GM12878 (cell line): ENCODE results near the gene HMCN2. TPM values are rescaled to one million over a fixed set of nuclear protein-coding genes. Genes with fewer than 3 reads are reported as not detected.

Experiments
- ATAC-seq: fragments of 200-7000 bp; cut with Tn5 transposase; 3 replicates; pipeline ENCODE4 v1.9.1; 2020; ENCODE audit warnings: mild to moderate bottlenecking, moderate library complexity
- BruUV-seq: library from RNA; stranded (reverse); fragments of 400-500 nt; replicated peaks from 2 replicates; lab custom pipeline; 2021; lab: Mats Ljungman, UMichigan
- CTCF ChIA-PET: fragments of 300-600 bp; sonication (Branson Sonifier 250); formaldehyde crosslinking; extraction: SDS; loops from one replicate; lab custom pipeline; 2021; ENCODE audit warnings: inconsistent platforms; lab: Yijun Ruan, JAX
- POLR2A ChIA-PET: fragments of 350-600 bp; formaldehyde crosslinking; extraction: SDS; loops from one replicate; lab custom pipeline; 2021; ENCODE audit warnings: inconsistent platforms; lab: Charles Lee
- RAD21 ChIA-PET: fragments of 300-600 bp; sonication (Branson Sonifier 250); formaldehyde crosslinking; loops from one replicate; lab custom pipeline; 2023; ENCODE audit warnings: antibody characterized with exemption; ENCODE audit not compliant: unreplicated experiment; lab: Charles Lee
- SMC1A ChIA-PET: fragments of 300-600 bp; sonication (Branson Sonifier 250); formaldehyde crosslinking; loops from one replicate; lab custom pipeline; 2023; ENCODE audit not compliant: unreplicated experiment, uncharacterized antibody; lab: Charles Lee
- DNase-seq: peaks from one replicate; pipeline ENCODE4 v3.0.0-alpha.2; 2011; ENCODE audit warnings: low read depth, low spot score
- FAIRE-seq: peaks from 3 replicates; lab custom pipeline; 2011; peaks lifted over from hg19 to GRCh38; lab: Jason Lieb, UNC
- H2AFZ ChIP-seq: 2 replicates; pipeline ENCODE4 v1.6.0; 2011; ENCODE audit warnings: low read depth, low read length, control low read depth; ENCODE audit not compliant: control insufficient read depth
- H3K27ac ChIP-seq: 2 replicates; pipeline ENCODE4 v1.5.1; 2011; ENCODE audit warnings: control low read depth; ENCODE audit not compliant: control insufficient read depth, insufficient read depth
- H3K27me3 ChIP-seq, 2 experiments: replicated peaks in 1 of 2; 2 replicates each; pipeline versions ENCODE4 v1.6.0 to v1.6.1; 2011; ENCODE audit warnings: low read length in 1 of 2; ENCODE audit not compliant: control insufficient read depth in 2 of 2, insufficient read depth in 2 of 2
- H3K36me3 ChIP-seq, 2 experiments: 2 replicates each; pipeline ENCODE4 v1.5.1; 2011; ENCODE audit warnings: low read length in 1 of 2; ENCODE audit not compliant: control insufficient read depth in 2 of 2, insufficient read depth in 2 of 2
- H3K4me1 ChIP-seq: 2 replicates; pipeline ENCODE4 v1.6.1; 2011; ENCODE audit warnings: mild to moderate bottlenecking, low read length, moderate library complexity, mixed read lengths; ENCODE audit not compliant: control insufficient read depth, insufficient read depth
- H3K4me2 ChIP-seq: 2 replicates; pipeline ENCODE4 v1.6.0; 2011; ENCODE audit warnings: control low read depth; ENCODE audit not compliant: control insufficient read depth, insufficient read depth
- H3K4me3 ChIP-seq: fragments of 200-600 bp; sonication (generic); 2 replicates; pipeline ENCODE4 v1.5.1; 2016
- H3K79me2 ChIP-seq: 2 replicates; pipeline ENCODE4 v1.6.0; 2011; ENCODE audit warnings: low read length; ENCODE audit not compliant: control insufficient read depth, insufficient read depth
- H3K9ac ChIP-seq: 2 replicates; pipeline ENCODE4 v1.8.0; 2011; ENCODE audit warnings: low read length, control low read depth, mixed read lengths; ENCODE audit not compliant: control insufficient read depth, insufficient read depth
- H3K9me3 ChIP-seq: replicated peaks from 3 replicates; pipeline ENCODE4 v1.5.1; 2011; ENCODE audit warnings: mild to moderate bottlenecking, low read length; ENCODE audit not compliant: control insufficient read depth, insufficient read depth
- H4K20me1 ChIP-seq: 2 replicates; pipeline ENCODE4 v1.6.0; 2011; ENCODE audit not compliant: control insufficient read depth, insufficient read depth
- BCL11A ChIP-seq: IDR thresholded peaks from 2 replicates; pipeline ENCODE4 v1.6.1; 2011; ENCODE audit warnings: low read depth, low read length
- HDAC6 ChIP-seq: fragments of 200-600 bp; sonication (generic); IDR thresholded peaks from one replicate; pipeline ENCODE4 v1.8.0; 2017; ENCODE audit warnings: antibody characterized with exemption; ENCODE audit not compliant: unreplicated experiment
- MTA3 ChIP-seq: IDR thresholded peaks from 2 replicates; pipeline ENCODE4 v1.6.1; 2012; ENCODE audit warnings: low read length, inconsistent platforms, borderline replicate concordance
- MYC ChIP-seq: IDR thresholded peaks from 2 replicates; pipeline ENCODE4 v1.6.1; 2011; ENCODE audit warnings: mild to moderate bottlenecking, low read length, moderate library complexity, inconsistent platforms; ENCODE audit not compliant: insufficient read depth, insufficient replicate concordance, insufficient read length, severe bottlenecking
- ZNF207 ChIP-seq: fragments of 450-650 bp; IDR thresholded peaks from 2 replicates; pipeline ENCODE4 v1.6.1; 2014; ENCODE audit warnings: antibody characterized with exemption, mild to moderate bottlenecking, borderline replicate concordance
- WGBS: methylation state at CpG from one replicate; pipeline ENCODE4 v1.1.6; 2016; ENCODE audit warnings: low lambda C conversion rate; ENCODE audit not compliant: insufficient replicate concordance, insufficient coverage; ENCODE audit errors: missing lambda C conversion rate; 5-methylcytosine and 5-hydroxymethylcytosine counted together
- in situ Hi-C: fragments of 300-500 bp; cut with MboI; formaldehyde crosslinking; loops from 9 replicates; pipeline ENCODE4 v1.14.3; 2018; ENCODE audit warnings: mixed read lengths
- intact Hi-C: fragments of 100-400 bp; cut with micrococcal nuclease; formaldehyde crosslinking; loops from one replicate; pipeline ENCODE4 v1.14.2; 2022; ENCODE audit not compliant: unreplicated experiment
- polyA plus RNA-seq, 11 experiments: library from polyadenylated mRNA; depleted of rRNA in 4 of 11; unstranded in 6 of 11; stranded (reverse) in 5 of 11; fragments of >200 nt; fragmentation: Nextera tagmentation in 4 of 11; fragmentation: Illumina TruSeq in 1 of 11; extraction: Ambion mirVana in 4 of 11; extraction: Trizol in 1 of 11; gene quantifications; 1 replicate in 1 of 11; 2 replicates in 10 of 11; pipeline versions ENCODE4 v1.2.1 to v1.2.3, GENCODE V29; 2011 to 2016; ENCODE audit warnings: inconsistent platforms in 2 of 11, missing spikeins in 2 of 11, low read depth in 1 of 11
- total RNA-seq, 4 experiments: library from RNA; depleted of rRNA in 3 of 4; stranded (reverse); fragments of >200 nt in 3 of 4; fragmentation: Illumina TruSeq in 1 of 4; extraction: Trizol in 1 of 4; gene quantifications; 2 replicates each; pipeline versions ENCODE4 v1.2.1 to v1.2.3, GENCODE V29; 2013 to 2021
- TF ChIP-seq, protein P1 (sequence below): fragments of 450-650 bp; IDR thresholded peaks from 2 replicates; pipeline ENCODE4 v1.6.1; 2017; ENCODE audit warnings: low read depth, mild to moderate bottlenecking, moderate library complexity
- TF ChIP-seq, protein P2 (sequence below): IDR thresholded peaks from 2 replicates; pipeline ENCODE4 v1.6.1; 2012; ENCODE audit warnings: improper control_type of control experiment, low read depth, low read length; ENCODE audit not compliant: insufficient replicate concordance
- TF ChIP-seq, protein P3 (sequence below): fragments of 450-650 bp; IDR thresholded peaks from 2 replicates; pipeline ENCODE4 v1.6.1; 2018; ENCODE audit warnings: borderline replicate concordance, mild to moderate bottlenecking; ENCODE audit not compliant: partially characterized antibody
- TF ChIP-seq, protein P4 (sequence below): fragments of 450-650 bp; IDR thresholded peaks from 2 replicates; pipeline ENCODE4 v1.6.1; 2017; ENCODE audit warnings: mild to moderate bottlenecking, moderate library complexity

HMCN2 gene
- total and polyA plus RNA-seq, 10 of the 15 experiments (the other 5 are each of a cell fraction or from before 2014, with no cell fraction given) = 0.04 TPM; not detected in 9

DNA sequence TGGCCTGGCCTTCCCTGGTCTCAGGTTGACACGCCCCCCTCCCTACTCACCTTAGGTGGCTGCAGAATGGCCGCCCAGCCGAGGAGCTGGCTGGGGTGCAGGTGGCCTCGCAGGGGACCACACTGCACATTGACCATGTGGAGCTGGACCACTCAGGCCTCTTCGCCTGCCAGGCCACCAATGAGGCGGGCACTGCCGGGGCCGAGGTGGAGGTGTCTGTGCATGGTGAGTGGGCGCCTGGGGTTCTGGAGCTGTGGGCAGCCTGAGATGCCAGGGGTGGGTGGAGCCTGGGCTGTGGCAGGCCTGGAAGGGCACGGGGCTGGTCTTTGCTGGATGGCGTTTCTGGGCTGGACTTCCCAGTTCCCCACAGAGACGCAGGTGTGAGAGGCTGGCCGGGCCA is 90.5 kb downstream of the HMCN2 start:
- H3K79me2 ChIP-seq = no peaks in the 10 kb centered on the region
- BruUV-seq = no TSS peak
- H3K9ac ChIP-seq = no peak overlapping the region
- TF ChIP-seq MYC = no peak
- TF ChIP-seq, protein P1, sequence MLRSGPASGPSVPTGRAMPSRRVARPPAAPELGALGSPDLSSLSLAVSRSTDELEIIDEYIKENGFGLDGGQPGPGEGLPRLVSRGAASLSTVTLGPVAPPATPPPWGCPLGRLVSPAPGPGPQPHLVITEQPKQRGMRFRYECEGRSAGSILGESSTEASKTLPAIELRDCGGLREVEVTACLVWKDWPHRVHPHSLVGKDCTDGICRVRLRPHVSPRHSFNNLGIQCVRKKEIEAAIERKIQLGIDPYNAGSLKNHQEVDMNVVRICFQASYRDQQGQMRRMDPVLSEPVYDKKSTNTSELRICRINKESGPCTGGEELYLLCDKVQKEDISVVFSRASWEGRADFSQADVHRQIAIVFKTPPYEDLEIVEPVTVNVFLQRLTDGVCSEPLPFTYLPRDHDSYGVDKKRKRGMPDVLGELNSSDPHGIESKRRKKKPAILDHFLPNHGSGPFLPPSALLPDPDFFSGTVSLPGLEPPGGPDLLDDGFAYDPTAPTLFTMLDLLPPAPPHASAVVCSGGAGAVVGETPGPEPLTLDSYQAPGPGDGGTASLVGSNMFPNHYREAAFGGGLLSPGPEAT = no peak
- TF ChIP-seq ZNF207 = no peak
- TF ChIP-seq, protein P2, sequence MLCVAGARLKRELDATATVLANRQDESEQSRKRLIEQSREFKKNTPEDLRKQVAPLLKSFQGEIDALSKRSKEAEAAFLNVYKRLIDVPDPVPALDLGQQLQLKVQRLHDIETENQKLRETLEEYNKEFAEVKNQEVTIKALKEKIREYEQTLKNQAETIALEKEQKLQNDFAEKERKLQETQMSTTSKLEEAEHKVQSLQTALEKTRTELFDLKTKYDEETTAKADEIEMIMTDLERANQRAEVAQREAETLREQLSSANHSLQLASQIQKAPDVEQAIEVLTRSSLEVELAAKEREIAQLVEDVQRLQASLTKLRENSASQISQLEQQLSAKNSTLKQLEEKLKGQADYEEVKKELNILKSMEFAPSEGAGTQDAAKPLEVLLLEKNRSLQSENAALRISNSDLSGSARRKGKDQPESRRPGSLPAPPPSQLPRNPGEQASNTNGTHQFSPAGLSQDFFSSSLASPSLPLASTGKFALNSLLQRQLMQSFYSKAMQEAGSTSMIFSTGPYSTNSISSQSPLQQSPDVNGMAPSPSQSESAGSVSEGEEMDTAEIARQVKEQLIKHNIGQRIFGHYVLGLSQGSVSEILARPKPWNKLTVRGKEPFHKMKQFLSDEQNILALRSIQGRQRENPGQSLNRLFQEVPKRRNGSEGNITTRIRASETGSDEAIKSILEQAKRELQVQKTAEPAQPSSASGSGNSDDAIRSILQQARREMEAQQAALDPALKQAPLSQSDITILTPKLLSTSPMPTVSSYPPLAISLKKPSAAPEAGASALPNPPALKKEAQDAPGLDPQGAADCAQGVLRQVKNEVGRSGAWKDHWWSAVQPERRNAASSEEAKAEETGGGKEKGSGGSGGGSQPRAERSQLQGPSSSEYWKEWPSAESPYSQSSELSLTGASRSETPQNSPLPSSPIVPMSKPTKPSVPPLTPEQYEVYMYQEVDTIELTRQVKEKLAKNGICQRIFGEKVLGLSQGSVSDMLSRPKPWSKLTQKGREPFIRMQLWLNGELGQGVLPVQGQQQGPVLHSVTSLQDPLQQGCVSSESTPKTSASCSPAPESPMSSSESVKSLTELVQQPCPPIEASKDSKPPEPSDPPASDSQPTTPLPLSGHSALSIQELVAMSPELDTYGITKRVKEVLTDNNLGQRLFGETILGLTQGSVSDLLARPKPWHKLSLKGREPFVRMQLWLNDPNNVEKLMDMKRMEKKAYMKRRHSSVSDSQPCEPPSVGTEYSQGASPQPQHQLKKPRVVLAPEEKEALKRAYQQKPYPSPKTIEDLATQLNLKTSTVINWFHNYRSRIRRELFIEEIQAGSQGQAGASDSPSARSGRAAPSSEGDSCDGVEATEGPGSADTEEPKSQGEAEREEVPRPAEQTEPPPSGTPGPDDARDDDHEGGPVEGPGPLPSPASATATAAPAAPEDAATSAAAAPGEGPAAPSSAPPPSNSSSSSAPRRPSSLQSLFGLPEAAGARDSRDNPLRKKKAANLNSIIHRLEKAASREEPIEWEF = no peak
- TF ChIP-seq HDAC6 = no peak
- TF ChIP-seq, protein P3, sequence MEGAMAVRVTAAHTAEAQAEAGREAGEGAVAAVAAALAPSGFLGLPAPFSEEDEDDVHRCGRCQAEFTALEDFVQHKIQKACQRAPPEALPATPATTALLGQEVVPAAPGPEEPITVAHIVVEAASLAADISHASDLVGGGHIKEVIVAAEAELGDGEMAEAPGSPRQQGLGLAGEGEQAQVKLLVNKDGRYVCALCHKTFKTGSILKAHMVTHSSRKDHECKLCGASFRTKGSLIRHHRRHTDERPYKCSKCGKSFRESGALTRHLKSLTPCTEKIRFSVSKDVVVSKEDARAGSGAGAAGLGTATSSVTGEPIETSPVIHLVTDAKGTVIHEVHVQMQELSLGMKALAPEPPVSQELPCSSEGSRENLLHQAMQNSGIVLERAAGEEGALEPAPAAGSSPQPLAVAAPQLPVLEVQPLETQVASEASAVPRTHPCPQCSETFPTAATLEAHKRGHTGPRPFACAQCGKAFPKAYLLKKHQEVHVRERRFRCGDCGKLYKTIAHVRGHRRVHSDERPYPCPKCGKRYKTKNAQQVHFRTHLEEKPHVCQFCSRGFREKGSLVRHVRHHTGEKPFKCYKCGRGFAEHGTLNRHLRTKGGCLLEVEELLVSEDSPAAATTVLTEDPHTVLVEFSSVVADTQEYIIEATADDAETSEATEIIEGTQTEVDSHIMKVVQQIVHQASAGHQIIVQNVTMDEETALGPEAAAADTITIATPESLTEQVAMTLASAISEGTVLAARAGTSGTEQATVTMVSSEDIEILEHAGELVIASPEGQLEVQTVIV = no peak
- no peak for TF ChIP-seq BCL11A
- no peak for TF ChIP-seq MTA3
- TF ChIP-seq, protein P4, sequence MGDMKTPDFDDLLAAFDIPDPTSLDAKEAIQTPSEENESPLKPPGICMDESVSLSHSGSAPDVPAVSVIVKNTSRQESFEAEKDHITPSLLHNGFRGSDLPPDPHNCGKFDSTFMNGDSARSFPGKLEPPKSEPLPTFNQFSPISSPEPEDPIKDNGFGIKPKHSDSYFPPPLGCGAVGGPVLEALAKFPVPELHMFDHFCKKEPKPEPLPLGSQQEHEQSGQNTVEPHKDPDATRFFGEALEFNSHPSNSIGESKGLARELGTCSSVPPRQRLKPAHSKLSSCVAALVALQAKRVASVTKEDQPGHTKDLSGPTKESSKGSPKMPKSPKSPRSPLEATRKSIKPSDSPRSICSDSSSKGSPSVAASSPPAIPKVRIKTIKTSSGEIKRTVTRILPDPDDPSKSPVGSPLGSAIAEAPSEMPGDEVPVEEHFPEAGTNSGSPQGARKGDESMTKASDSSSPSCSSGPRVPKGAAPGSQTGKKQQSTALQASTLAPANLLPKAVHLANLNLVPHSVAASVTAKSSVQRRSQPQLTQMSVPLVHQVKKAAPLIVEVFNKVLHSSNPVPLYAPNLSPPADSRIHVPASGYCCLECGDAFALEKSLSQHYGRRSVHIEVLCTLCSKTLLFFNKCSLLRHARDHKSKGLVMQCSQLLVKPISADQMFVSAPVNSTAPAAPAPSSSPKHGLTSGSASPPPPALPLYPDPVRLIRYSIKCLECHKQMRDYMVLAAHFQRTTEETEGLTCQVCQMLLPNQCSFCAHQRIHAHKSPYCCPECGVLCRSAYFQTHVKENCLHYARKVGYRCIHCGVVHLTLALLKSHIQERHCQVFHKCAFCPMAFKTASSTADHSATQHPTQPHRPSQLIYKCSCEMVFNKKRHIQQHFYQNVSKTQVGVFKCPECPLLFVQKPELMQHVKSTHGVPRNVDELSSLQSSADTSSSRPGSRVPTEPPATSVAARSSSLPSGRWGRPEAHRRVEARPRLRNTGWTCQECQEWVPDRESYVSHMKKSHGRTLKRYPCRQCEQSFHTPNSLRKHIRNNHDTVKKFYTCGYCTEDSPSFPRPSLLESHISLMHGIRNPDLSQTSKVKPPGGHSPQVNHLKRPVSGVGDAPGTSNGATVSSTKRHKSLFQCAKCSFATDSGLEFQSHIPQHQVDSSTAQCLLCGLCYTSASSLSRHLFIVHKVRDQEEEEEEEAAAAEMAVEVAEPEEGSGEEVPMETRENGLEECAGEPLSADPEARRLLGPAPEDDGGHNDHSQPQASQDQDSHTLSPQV = no peak
- TF ChIP-seq, all 136 proteins: peak for 0
- FAIRE-seq (no peak), DNase-seq (no peak), ATAC-seq (no peak)
- POLR2A ChIA-PET = no interaction called here
- Histone ChIP-seq H3K4me3 (no peak overlapping the region), H4K20me1 (no peaks in the 10 kb centered on the region), H3K27ac (no peak overlapping the region), H3K27me3 (no peaks in the 10 kb centered on the region; a peak in 1 of 4 replicates), H3K4me2 (no peak overlapping the region), H3K36me3 (no peaks in the 10 kb centered on the region), H3K4me1 (no peaks in the 10 kb centered on the region; the same call in 1 of the 2 replicates), H2AFZ (no peak overlapping the region), H3K9me3 (no peaks in the 10 kb centered on the region; the same call in 2 of the 3 replicates)
- CTCF ChIA-PET = no interaction called here
- in situ Hi-C loops (no loop called here), intact Hi-C loops (no loop called here)
- RAD21 ChIA-PET = no interaction called here
- WGBS = 52% methylated on average over 12 of the region's 13 CpGs
- SMC1A ChIA-PET = no interaction called here
